ENCODE measurements around the gene UGT1A10. TPM values are rescaled to one million over a fixed set of nuclear protein-coding genes. Genes with fewer than 3 reads are reported as not detected.

Gene UGT1A10
- total and polyA plus RNA-seq, 10 of the 15 experiments (the other 5 are each of a cell fraction or from before 2014, with no cell fraction given), result not detected

DNA sequence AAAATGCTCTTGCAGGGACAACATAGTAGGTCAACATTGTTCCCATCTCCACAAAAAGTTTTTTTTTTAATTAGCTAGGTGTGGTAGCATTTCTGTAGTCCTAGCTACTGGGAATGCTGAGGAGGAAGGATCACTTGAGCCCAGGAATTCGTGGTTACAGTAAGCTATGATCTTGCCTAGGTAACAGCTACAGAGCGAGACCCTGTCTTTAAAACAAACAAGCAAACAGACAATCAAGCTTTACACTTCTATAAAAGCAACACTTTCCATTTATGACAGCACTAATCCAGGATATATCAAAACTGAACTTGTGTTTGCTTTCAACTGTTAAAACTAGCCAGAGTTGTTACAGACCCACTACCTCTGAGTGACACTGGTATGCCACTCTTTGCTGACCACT, 104.6 kb downstream of the UGT1A10 start:
- ChIA-PET SMC1A (ENCODE audit: uncharacterized antibody, unreplicated experiment) (no interaction called here), CTCF (no interaction called here), POLR2A (no interaction called here), RAD21 (ENCODE audit: unreplicated experiment) (no interaction called here)
- no peaks in the 10 kb centered on the region for H3K9me3 ChIP-seq (replicated peaks; ENCODE audit: control insufficient read depth, insufficient read depth, low read length)
- ATAC-seq, result no peak
- H3K36me3 ChIP-seq (ENCODE audit: control insufficient read depth in 2 of 2, insufficient read depth in 2 of 2, low read length in 1 of 2), result no peaks in the 10 kb centered on the region
- no peaks in the 10 kb centered on the region; a peak in 1 of 4 replicates for H3K27me3 ChIP-seq (replicated peaks in 1 of 2; ENCODE audit: control insufficient read depth in 2 of 2, insufficient read depth in 2 of 2, low read length in 1 of 2)
- no peaks in the 10 kb centered on the region for H3K4me1 ChIP-seq (ENCODE audit: control insufficient read depth, insufficient read depth, low read length)
- BruUV-seq (replicated peaks), result no TSS peak
- no peak overlapping the region for H3K4me2 ChIP-seq (ENCODE audit: control insufficient read depth, insufficient read depth)
- no peak for FAIRE-seq
- H3K79me2 ChIP-seq (ENCODE audit: control insufficient read depth, insufficient read depth, low read length), result no peaks in the 10 kb centered on the region
- no peak overlapping the region for H3K4me3 ChIP-seq
- no peak overlapping the region for H3K27ac ChIP-seq (ENCODE audit: control insufficient read depth, insufficient read depth)
- H4K20me1 ChIP-seq (ENCODE audit: control insufficient read depth, insufficient read depth), result no peaks in the 10 kb centered on the region
- no peak for DNase-seq (ENCODE audit: low read depth, low spot score)
- in situ Hi-C loops (cut with MboI) (no loop called here), intact Hi-C loops (cut with micrococcal nuclease; ENCODE audit: unreplicated experiment) (no loop called here)
- WGBS (ENCODE audit: insufficient coverage, insufficient replicate concordance, low lambda C conversion rate, missing lambda C conversion rate), result 0% methylated on average over 2 of the region's 2 CpGs
- no peak for TF ChIP-seq HDAC2 (IDR thresholded peaks at IDR 0.05)
- TF ChIP-seq SIX5 (IDR thresholded peaks at IDR 0.05; ENCODE audit: low read depth, low read length, severe bottlenecking), result no peak
- TF ChIP-seq BRCA1 (IDR thresholded peaks at IDR 0.05; ENCODE audit: low read depth, low read length), result no peak
- TF ChIP-seq, protein P1, sequence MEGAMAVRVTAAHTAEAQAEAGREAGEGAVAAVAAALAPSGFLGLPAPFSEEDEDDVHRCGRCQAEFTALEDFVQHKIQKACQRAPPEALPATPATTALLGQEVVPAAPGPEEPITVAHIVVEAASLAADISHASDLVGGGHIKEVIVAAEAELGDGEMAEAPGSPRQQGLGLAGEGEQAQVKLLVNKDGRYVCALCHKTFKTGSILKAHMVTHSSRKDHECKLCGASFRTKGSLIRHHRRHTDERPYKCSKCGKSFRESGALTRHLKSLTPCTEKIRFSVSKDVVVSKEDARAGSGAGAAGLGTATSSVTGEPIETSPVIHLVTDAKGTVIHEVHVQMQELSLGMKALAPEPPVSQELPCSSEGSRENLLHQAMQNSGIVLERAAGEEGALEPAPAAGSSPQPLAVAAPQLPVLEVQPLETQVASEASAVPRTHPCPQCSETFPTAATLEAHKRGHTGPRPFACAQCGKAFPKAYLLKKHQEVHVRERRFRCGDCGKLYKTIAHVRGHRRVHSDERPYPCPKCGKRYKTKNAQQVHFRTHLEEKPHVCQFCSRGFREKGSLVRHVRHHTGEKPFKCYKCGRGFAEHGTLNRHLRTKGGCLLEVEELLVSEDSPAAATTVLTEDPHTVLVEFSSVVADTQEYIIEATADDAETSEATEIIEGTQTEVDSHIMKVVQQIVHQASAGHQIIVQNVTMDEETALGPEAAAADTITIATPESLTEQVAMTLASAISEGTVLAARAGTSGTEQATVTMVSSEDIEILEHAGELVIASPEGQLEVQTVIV (IDR thresholded peaks at IDR 0.05; ENCODE audit: borderline replicate concordance, partially characterized antibody), result no peak
- TF ChIP-seq IRF3 (IDR thresholded peaks at IDR 0.05), result no peak
- no peak for TF ChIP-seq MTA3 (IDR thresholded peaks at IDR 0.05; ENCODE audit: borderline replicate concordance, low read length)
- no peak for TF ChIP-seq GATAD2B (conservative IDR thresholded peaks at IDR 0.05; ENCODE audit: low read depth)
- TF ChIP-seq JUNB (IDR thresholded peaks at IDR 0.05), result no peak
- TF ChIP-seq E2F8 (IDR thresholded peaks at IDR 0.05; ENCODE audit: low read depth, partially characterized antibody), result no peak
- no peak for TF ChIP-seq NFYA (IDR thresholded peaks at IDR 0.05; ENCODE audit: borderline replicate concordance, low read depth, low read length)
- no peak overlapping the region for H2AFZ ChIP-seq (ENCODE audit: control insufficient read depth, low read depth, low read length)
- no peak overlapping the region for H3K9ac ChIP-seq (ENCODE audit: control insufficient read depth, insufficient read depth, low read length)

Measured in GM12878 (cell line).